GM21390 (cell line): ENCODE results near the gene ERCC6L.
A peak's percentile ranks its signal among the peaks of the same experiment; 100 is the strongest.
"Not testable (repeated sequence)": the region's sequence is repeated elsewhere in the genome, so short reads cannot be mapped to it uniquely, and the experiment has no call there.

Experiments
- ATAC-seq: cut with Tn5 transposase; IDR thresholded peaks from one replicate; pipeline ENCODE4 v1.9.1; 2021; ENCODE audit not compliant: unreplicated experiment

Gene ERCC6L

GRCh38 chrX:72247206-72247942, 8.5 kb upstream of the ERCC6L start:
- ATAC-seq: no peak

- ATAC-seq: no peak
These were observed 6.7 kb upstream of the ERCC6L start for GRCh38 chrX:72245461-72246089.

GRCh38 chrX:72243472-72243871, 4.6 kb upstream of the ERCC6L start:
- ATAC-seq: no peak

GRCh38 chrX:72240976-72241375, 2.1 kb upstream of the ERCC6L start:
- no peak for ATAC-seq

- no peak for ATAC-seq
These were observed 644 bp downstream of the ERCC6L start for GRCh38 chrX:72238183-72238582.

- no peak for ATAC-seq
These were observed 2.0 kb downstream of the ERCC6L start for GRCh38 chrX:72236841-72237240.

- no peak for ATAC-seq
These were observed 8.5 kb downstream of the ERCC6L start for GRCh38 chrX:72230290-72230689.

- ATAC-seq: not testable (repeated sequence)
These were observed 18.5 kb downstream of the ERCC6L start for GRCh38 chrX:72220375-72220774.

- no peak for ATAC-seq
These were observed 21.9 kb downstream of the ERCC6L start for GRCh38 chrX:72216973-72217372.

GRCh38 chrX:72208126-72208800, 30.6 kb downstream of the ERCC6L start:
- ATAC-seq: no peak

GRCh38 chrX:72207366-72207765, 31.5 kb downstream of the ERCC6L start:
- ATAC-seq: no peak

- ATAC-seq: no peak
These were observed 33.1 kb downstream of the ERCC6L start for GRCh38 chrX:72205706-72206105.

- ATAC-seq: no peak
These were observed 35.4 kb downstream of the ERCC6L start for GRCh38 chrX:72203421-72203820.

- ATAC-seq: no peak
These were observed 35.9 kb downstream of the ERCC6L start for GRCh38 chrX:72202792-72203401.

GRCh38 chrX:72201836-72202536, 36.8 kb downstream of the ERCC6L start:
- ATAC-seq: no peak

GRCh38 chrX:72182924-72183323, 55.9 kb downstream of the ERCC6L start:
- no peak for ATAC-seq

GRCh38 chrX:72181178-72182125, 57.4 kb downstream of the ERCC6L start, which contains the start of gene PIN4:
Gene PIN4, plus strand, starts transcription at chrX:72181757. Its CDS starts 29 bp downstream, at chrX:72181786.
- peak; percentile 91 for ATAC-seq

GRCh38 chrX:72180539-72180938, 58.3 kb downstream of the ERCC6L start:
- no peak for ATAC-seq

GRCh38 chrX:72176981-72177380, 61.8 kb downstream of the ERCC6L start:
- no peak for ATAC-seq

- ATAC-seq: not testable (repeated sequence)
These were observed 62.5 kb downstream of the ERCC6L start for GRCh38 chrX:72176289-72176688.
